Smooth muscle cell of the brain vasculature (primary cell): ENCODE results near the gene C1orf232.
A peak's percentile ranks its signal among the peaks of the same experiment; 100 is the strongest.

Source experiments
- DNase-seq: peaks from one replicate; pipeline ENCODE4 v3.0.0-alpha.2; 2012; ENCODE audit warnings: low read depth, low spot score

Gene C1orf232

GRCh38 chr1:26177182-26177684 lies 8.5 kb upstream of the C1orf232 start, which contains the start of gene CNKSR1:
TSS of gene CNKSR1 (plus strand) at chr1:26177491. CDS start at chr1:26177548, 57 bp downstream.
- DNase-seq = no peak

- DNase-seq = no peak
Observed at GRCh38 chr1:26175346-26175745, 6.6 kb upstream of the C1orf232 start.

GRCh38 chr1:26171084-26172072 lies 2.6 kb upstream of the C1orf232 start, which contains the start of gene ZNF593OS:
TSS of gene ZNF593OS (minus strand) at chr1:26171832. CDS start at chr1:26171661, 171 bp downstream.
- DNase-seq = no peak

- no peak for DNase-seq
Observed at GRCh38 chr1:26170472-26170821, 1.7 kb upstream of the C1orf232 start.

- DNase-seq = peak; percentile 39
Observed at GRCh38 chr1:26169669-26170471, 1.1 kb upstream of the C1orf232 start, which contains the start of gene ZNF593. TSS of gene ZNF593 (plus strand) at chr1:26169908. CDS start at chr1:26169984, 76 bp downstream.

GRCh38 chr1:26169198-26169554 lies 413 bp upstream of the C1orf232 start:
- no peak for DNase-seq

- DNase-seq = no peak
Observed at GRCh38 chr1:26166719-26167281, 2.0 kb downstream of the C1orf232 start.

- DNase-seq = no peak
Observed at GRCh38 chr1:26164861-26165842, 3.6 kb downstream of the C1orf232 start.

GRCh38 chr1:26164036-26164860 lies 4.5 kb downstream of the C1orf232 start:
- no peak for DNase-seq

GRCh38 chr1:26163684-26164035 lies 5.1 kb downstream of the C1orf232 start:
- no peak for DNase-seq

GRCh38 chr1:26162220-26162709 lies 6.5 kb downstream of the C1orf232 start:
- no peak for DNase-seq

GRCh38 chr1:26161415-26162219 lies 7.1 kb downstream of the C1orf232 start:
- no peak for DNase-seq

GRCh38 chr1:26160527-26161414 lies 8.0 kb downstream of the C1orf232 start:
- no peak for DNase-seq

- no peak for DNase-seq
Observed at GRCh38 chr1:26159743-26160039, 9.1 kb downstream of the C1orf232 start.

- no peak for DNase-seq
Observed at GRCh38 chr1:26158908-26159742, 9.6 kb downstream of the C1orf232 start, which contains the start of gene FAM110D. TSS of gene FAM110D (plus strand) at chr1:26159079. CDS start at chr1:26161292, 2,213 bp downstream.

- no peak for DNase-seq
Observed at GRCh38 chr1:26158271-26158907, 10.4 kb downstream of the C1orf232 start.
